Adrenal gland (tissue), 5 donors: ENCODE results near the gene TMEM259.

ENCODE experiments used
- POLR2A ChIP-seq, 2 donors: fragments of 450-650 bp; IDR thresholded peaks; one replicate each; pipeline ENCODE4 v1.6.1; 2017; ENCODE audit warnings: antibody characterized with exemption in 2 of 2, mild to moderate bottlenecking in 2 of 2, moderate library complexity in 1 of 2
- TF ChIP-seq, protein P1 (sequence below), 6 experiments: fragments of 450-650 bp in 4 of 6; fragments of 200-600 bp in 2 of 6; sonication (generic) in 1 of 6; IDR thresholded peaks; 1 replicate in 5 of 6; 2 replicates in 1 of 6; pipeline versions ENCODE4 v1.5.1 to v1.8.0; 2016 to 2021; ENCODE audit warnings: antibody characterized with exemption in 6 of 6, mild to moderate bottlenecking in 2 of 6, moderate library complexity in 1 of 6
- donor health status: DM: no; HTN: no; CAD: no.

DNA sequence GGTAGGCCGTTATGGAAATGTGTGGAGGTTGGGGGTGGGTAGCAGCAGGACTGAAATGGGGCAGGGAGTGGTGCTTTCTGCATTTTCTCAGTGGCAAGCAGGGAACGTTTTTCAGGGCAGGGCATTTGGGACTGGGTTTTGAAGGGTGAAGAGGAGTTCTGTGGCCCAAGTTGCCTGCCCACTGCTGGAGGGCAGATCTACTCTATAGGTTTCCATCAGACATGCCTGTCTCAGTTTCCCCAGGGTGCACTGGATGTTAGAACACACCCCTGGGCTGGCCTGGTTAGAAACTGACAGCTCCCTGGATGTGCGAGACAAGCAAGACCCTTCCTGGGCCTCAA is 21.6 kb downstream of the TMEM259 start:
- TF ChIP-seq, protein P1, sequence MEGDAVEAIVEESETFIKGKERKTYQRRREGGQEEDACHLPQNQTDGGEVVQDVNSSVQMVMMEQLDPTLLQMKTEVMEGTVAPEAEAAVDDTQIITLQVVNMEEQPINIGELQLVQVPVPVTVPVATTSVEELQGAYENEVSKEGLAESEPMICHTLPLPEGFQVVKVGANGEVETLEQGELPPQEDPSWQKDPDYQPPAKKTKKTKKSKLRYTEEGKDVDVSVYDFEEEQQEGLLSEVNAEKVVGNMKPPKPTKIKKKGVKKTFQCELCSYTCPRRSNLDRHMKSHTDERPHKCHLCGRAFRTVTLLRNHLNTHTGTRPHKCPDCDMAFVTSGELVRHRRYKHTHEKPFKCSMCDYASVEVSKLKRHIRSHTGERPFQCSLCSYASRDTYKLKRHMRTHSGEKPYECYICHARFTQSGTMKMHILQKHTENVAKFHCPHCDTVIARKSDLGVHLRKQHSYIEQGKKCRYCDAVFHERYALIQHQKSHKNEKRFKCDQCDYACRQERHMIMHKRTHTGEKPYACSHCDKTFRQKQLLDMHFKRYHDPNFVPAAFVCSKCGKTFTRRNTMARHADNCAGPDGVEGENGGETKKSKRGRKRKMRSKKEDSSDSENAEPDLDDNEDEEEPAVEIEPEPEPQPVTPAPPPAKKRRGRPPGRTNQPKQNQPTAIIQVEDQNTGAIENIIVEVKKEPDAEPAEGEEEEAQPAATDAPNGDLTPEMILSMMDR (IDR thresholded peaks at IDR 0.05) = no peak
- TF ChIP-seq POLR2A (IDR thresholded peaks at IDR 0.05) = no peak
